ENCODE data around the gene UBQLN4. TPM values are rescaled to one million over a fixed set of nuclear protein-coding genes. Genes with fewer than 3 reads are reported as not detected.
A peak's percentile ranks its signal among the peaks of the same experiment; 100 is the strongest.

Gene UBQLN4
- total and polyA plus RNA-seq, 7 donors: 36.8 to 73.9 (median 55.5) TPM

GRCh38 chr1:156052862-156053767 lies 483 bp downstream of the UBQLN4 start:
- Histone ChIP-seq H3K4me3 (peak overlapping the region; percentile 97), H3K27me3 (ENCODE audit: insufficient read depth in 3 of 3, low read length in 2 of 3) (no peaks in the 10 kb centered on the region), H3K9me3 (no peaks in the 10 kb centered on the region), H3K4me1 (peaks cover 28% of the 10 kb centered on the region), H3K36me3 (ENCODE audit: insufficient read depth in 1 of 2, low read depth in 1 of 2) (peaks cover 0 to 49% of the 10 kb centered on the region in 2 donors), H3K27ac (peak overlapping the region; percentile 96)
- DNase-seq (peak; percentile 67 to 75), ATAC-seq (peak; percentile 0 to 22 (median 15))
- intact Hi-C loops (cut with DNase I): no loop called here
- 1 to 3% (median 2%) methylated on average over 40 to 63 of the region's 63 CpGs for WGBS, 3 donors
- TF ChIP-seq CTCF (IDR thresholded peaks at IDR 0.05): no peak

- peak overlapping the region; percentile 46 for H3K27ac ChIP-seq
Measured at GRCh38 chr1:156051011-156051725, 2.4 kb downstream of the UBQLN4 start.

GRCh38 chr1:156050376-156050775 lies 3.2 kb downstream of the UBQLN4 start:
- Histone ChIP-seq H3K4me1 (peaks cover 22% of the 10 kb centered on the region), H3K27me3 (ENCODE audit: insufficient read depth in 3 of 3, low read length in 2 of 3) (no peaks in the 10 kb centered on the region), H3K4me3 (no peak overlapping the region), H3K36me3 (ENCODE audit: insufficient read depth in 1 of 2, low read depth in 1 of 2) (peaks cover 0 to 50% of the 10 kb centered on the region in 2 donors), H3K27ac (peak overlapping the region; percentile 46), H3K9me3 (no peaks in the 10 kb centered on the region)
- WGBS, 3 donors: 33 to 41% (median 39%) methylated on average over 4 of the region's 4 CpGs
- ATAC-seq: no peak
- DNase-seq: peak; percentile 23 to 55
- no peak for TF ChIP-seq CTCF (IDR thresholded peaks at IDR 0.05)
- intact Hi-C loops (cut with DNase I): no loop called here

More at GRCh38 chr1:156051011-156051725, 2.4 kb downstream of the UBQLN4 start:
- Histone ChIP-seq H3K4me3 (no peak overlapping the region), H3K36me3 (ENCODE audit: insufficient read depth in 1 of 2, low read depth in 1 of 2) (peaks cover 0 to 51% of the 10 kb centered on the region in 2 donors), H3K27me3 (ENCODE audit: insufficient read depth in 3 of 3, low read length in 2 of 3) (no peaks in the 10 kb centered on the region), H3K4me1 (peaks cover 28% of the 10 kb centered on the region), H3K9me3 (no peaks in the 10 kb centered on the region)
- 77 to 88% (median 85%) methylated on average over 4 to 7 of the region's 7 CpGs for WGBS, 3 donors
- peak in 1 of 2 donors; percentile 39 for DNase-seq
- ATAC-seq: no peak
- no peak for TF ChIP-seq CTCF (IDR thresholded peaks at IDR 0.05)
- intact Hi-C loops (cut with DNase I): no loop called here

- Histone ChIP-seq H3K4me1 (peaks cover 20% of the 10 kb centered on the region), H3K4me3 (no peak overlapping the region), H3K36me3 (ENCODE audit: insufficient read depth in 1 of 2, low read depth in 1 of 2) (peaks cover 0 to 66% of the 10 kb centered on the region in 2 donors), H3K27ac (no peak overlapping the region), H3K9me3 (no peaks in the 10 kb centered on the region), H3K27me3 (ENCODE audit: insufficient read depth in 3 of 3, low read length in 2 of 3) (no peaks in the 10 kb centered on the region)
- WGBS, 3 donors: 86 to 94% (median 89%) methylated on average over 3 of the region's 3 CpGs
- peak in 1 of 2 donors; percentile 9 for DNase-seq
- intact Hi-C loops (cut with DNase I): no loop called here
- ATAC-seq: no peak
- TF ChIP-seq CTCF (IDR thresholded peaks at IDR 0.05): no peak
Measured at GRCh38 chr1:156048663-156049258, 4.8 kb downstream of the UBQLN4 start.
